HUES64 (cell line): ENCODE results near the gene MBNL1.

Experiments used
- H3K27ac ChIP-seq: 2 replicates; pipeline ENCODE4 v1.7.0; 2013; ENCODE audit warnings: low read depth, low read length, inconsistent platforms
- H3K27me3 ChIP-seq: 2 replicates; pipeline ENCODE4 v1.6.1; 2013; ENCODE audit warnings: mild to moderate bottlenecking, low read length; ENCODE audit not compliant: insufficient read depth
- H3K36me3 ChIP-seq: 2 replicates; pipeline ENCODE4 v1.6.1; 2013; ENCODE audit warnings: mild to moderate bottlenecking, low read length; ENCODE audit not compliant: insufficient read depth
- H3K4me1 ChIP-seq: 2 replicates; pipeline ENCODE4 v1.6.1; 2013; ENCODE audit warnings: mild to moderate bottlenecking, low read length, moderate library complexity; ENCODE audit not compliant: insufficient read depth
- H3K4me3 ChIP-seq: 2 replicates; pipeline ENCODE4 v1.5.1; 2013; ENCODE audit warnings: mild to moderate bottlenecking, low read length, moderate library complexity
- H3K9ac ChIP-seq: 2 replicates; pipeline ENCODE4 v1.6.1; 2013; ENCODE audit warnings: mild to moderate bottlenecking, low read depth, low read length
- H3K9me3 ChIP-seq: 2 replicates; pipeline ENCODE4 v1.6.1; 2013; ENCODE audit warnings: low read depth, low read length; ENCODE audit not compliant: insufficient read depth
- WGBS: fragments of 150-250, 120-280 bp; methylation state at CpG from one replicate; pipeline ENCODE4 v1.1.7; 2013; ENCODE audit warnings: missing lambda C conversion rate; 5-methylcytosine and 5-hydroxymethylcytosine counted together

The MBNL1 gene

GRCh38 chr3:152444029-152444641 lies 175.4 kb downstream of the MBNL1 start:
- no peak overlapping the region for H3K27ac ChIP-seq
- WGBS: 52% methylated on average over 7 of the region's 8 CpGs
- H3K4me1 ChIP-seq: no peaks in the 10 kb centered on the region
- no peak overlapping the region for H3K4me3 ChIP-seq
- no peaks in the 10 kb centered on the region for H3K9me3 ChIP-seq
- H3K27me3 ChIP-seq: no peaks in the 10 kb centered on the region
- no peak overlapping the region for H3K9ac ChIP-seq
- peaks cover 7% of the 10 kb centered on the region; the same call in 1 of the 2 replicates for H3K36me3 ChIP-seq

GRCh38 chr3:152445212-152445611 lies 176.5 kb downstream of the MBNL1 start:
- Histone ChIP-seq H3K36me3 (peaks cover 7% of the 10 kb centered on the region; the same call in 1 of the 2 replicates), H3K27ac (no peak overlapping the region), H3K9ac (no peak overlapping the region), H3K4me3 (no peak overlapping the region), H3K4me1 (no peaks in the 10 kb centered on the region), H3K9me3 (no peaks in the 10 kb centered on the region), H3K27me3 (no peaks in the 10 kb centered on the region)
- 88% methylated on average over 6 of the region's 6 CpGs for WGBS

GRCh38 chr3:152446495-152446894 lies 177.8 kb downstream of the MBNL1 start:
- no peak overlapping the region for H3K27ac ChIP-seq
- no peaks in the 10 kb centered on the region for H3K27me3 ChIP-seq
- H3K36me3 ChIP-seq: peaks cover 7% of the 10 kb centered on the region; the same call in 1 of the 2 replicates
- H3K9ac ChIP-seq: no peak overlapping the region
- no peak overlapping the region for H3K4me3 ChIP-seq
- H3K4me1 ChIP-seq: no peaks in the 10 kb centered on the region
- WGBS: 95% methylated on average over 7 of the region's 7 CpGs
- H3K9me3 ChIP-seq: no peaks in the 10 kb centered on the region

GRCh38 chr3:152447511-152447910 lies 178.8 kb downstream of the MBNL1 start:
- no peak overlapping the region for H3K27ac ChIP-seq
- H3K27me3 ChIP-seq: no peaks in the 10 kb centered on the region
- 99% methylated on average over 3 of the region's 3 CpGs for WGBS
- no peak overlapping the region for H3K9ac ChIP-seq
- peaks cover 7% of the 10 kb centered on the region; the same call in 1 of the 2 replicates for H3K36me3 ChIP-seq
- H3K4me3 ChIP-seq: no peak overlapping the region
- H3K4me1 ChIP-seq: no peaks in the 10 kb centered on the region
- H3K9me3 ChIP-seq: no peaks in the 10 kb centered on the region

- 96% methylated on average over 1 of the region's 1 CpG for WGBS
- no peaks in the 10 kb centered on the region for H3K9me3 ChIP-seq
- no peak overlapping the region for H3K9ac ChIP-seq
- H3K36me3 ChIP-seq: peaks cover 7% of the 10 kb centered on the region; the same call in 1 of the 2 replicates
- H3K27me3 ChIP-seq: no peaks in the 10 kb centered on the region
- H3K27ac ChIP-seq: no peak overlapping the region
- H3K4me3 ChIP-seq: no peak overlapping the region
- H3K4me1 ChIP-seq: no peaks in the 10 kb centered on the region
Observed at GRCh38 chr3:152448091-152448490, 179.4 kb downstream of the MBNL1 start.

- no peaks in the 10 kb centered on the region for H3K9me3 ChIP-seq
- H3K27ac ChIP-seq: no peak overlapping the region
- H3K4me3 ChIP-seq: no peak overlapping the region
- no peaks in the 10 kb centered on the region for H3K27me3 ChIP-seq
- peaks cover 7% of the 10 kb centered on the region; the same call in 1 of the 2 replicates for H3K36me3 ChIP-seq
- 98% methylated on average over 1 of the region's 1 CpG for WGBS
- no peaks in the 10 kb centered on the region for H3K4me1 ChIP-seq
- no peak overlapping the region for H3K9ac ChIP-seq
Observed at GRCh38 chr3:152452318-152452717, 183.6 kb downstream of the MBNL1 start.

- Histone ChIP-seq H3K4me3 (no peak overlapping the region), H3K27me3 (no peaks in the 10 kb centered on the region), H3K27ac (no peak overlapping the region), H3K9ac (no peak overlapping the region), H3K4me1 (no peaks in the 10 kb centered on the region), H3K9me3 (no peaks in the 10 kb centered on the region), H3K36me3 (0 out of 2 replicates have a peak, but pooled peaks cover 4% of the 10 kb centered on the region)
- WGBS: 75% methylated on average over 5 of the region's 6 CpGs
Observed at GRCh38 chr3:152454076-152454875, 185.5 kb downstream of the MBNL1 start.

GRCh38 chr3:152455989-152456388 lies 187.3 kb downstream of the MBNL1 start:
- peaks cover 11% of the 10 kb centered on the region; the same call in 1 of the 2 replicates for H3K36me3 ChIP-seq
- 96% methylated on average over 8 of the region's 8 CpGs for WGBS

GRCh38 chr3:152457500-152458375 lies 189.0 kb downstream of the MBNL1 start:
- Histone ChIP-seq H3K27ac (no peak overlapping the region), H3K9ac (no peak overlapping the region), H3K4me3 (no peak overlapping the region), H3K36me3 (peaks cover 18% of the 10 kb centered on the region), H3K4me1 (peaks cover 11% of the 10 kb centered on the region), H3K9me3 (no peaks in the 10 kb centered on the region), H3K27me3 (no peaks in the 10 kb centered on the region)
- WGBS: 93% methylated on average over 7 of the region's 7 CpGs

More at GRCh38 chr3:152455989-152456388, 187.3 kb downstream of the MBNL1 start:
- Histone ChIP-seq H3K27me3 (no peaks in the 10 kb centered on the region), H3K27ac (no peak overlapping the region), H3K4me3 (no peak overlapping the region), H3K4me1 (peaks cover 6% of the 10 kb centered on the region), H3K9ac (no peak overlapping the region), H3K9me3 (no peaks in the 10 kb centered on the region)

- Histone ChIP-seq H3K27ac (no peak overlapping the region), H3K4me1 (peaks cover 11% of the 10 kb centered on the region), H3K9ac (no peak overlapping the region), H3K9me3 (no peaks in the 10 kb centered on the region), H3K27me3 (no peaks in the 10 kb centered on the region), H3K4me3 (no peak overlapping the region), H3K36me3 (peaks cover 21% of the 10 kb centered on the region)
- WGBS: 95% methylated on average over 5 of the region's 5 CpGs
Observed at GRCh38 chr3:152458376-152459117, 189.8 kb downstream of the MBNL1 start.
